ENCODE results near the gene GFRA1.

GRCh38 chr10:116115036-116115641 is 157.9 kb downstream of the GFRA1 start:
- TF ChIP-seq, protein P1, sequence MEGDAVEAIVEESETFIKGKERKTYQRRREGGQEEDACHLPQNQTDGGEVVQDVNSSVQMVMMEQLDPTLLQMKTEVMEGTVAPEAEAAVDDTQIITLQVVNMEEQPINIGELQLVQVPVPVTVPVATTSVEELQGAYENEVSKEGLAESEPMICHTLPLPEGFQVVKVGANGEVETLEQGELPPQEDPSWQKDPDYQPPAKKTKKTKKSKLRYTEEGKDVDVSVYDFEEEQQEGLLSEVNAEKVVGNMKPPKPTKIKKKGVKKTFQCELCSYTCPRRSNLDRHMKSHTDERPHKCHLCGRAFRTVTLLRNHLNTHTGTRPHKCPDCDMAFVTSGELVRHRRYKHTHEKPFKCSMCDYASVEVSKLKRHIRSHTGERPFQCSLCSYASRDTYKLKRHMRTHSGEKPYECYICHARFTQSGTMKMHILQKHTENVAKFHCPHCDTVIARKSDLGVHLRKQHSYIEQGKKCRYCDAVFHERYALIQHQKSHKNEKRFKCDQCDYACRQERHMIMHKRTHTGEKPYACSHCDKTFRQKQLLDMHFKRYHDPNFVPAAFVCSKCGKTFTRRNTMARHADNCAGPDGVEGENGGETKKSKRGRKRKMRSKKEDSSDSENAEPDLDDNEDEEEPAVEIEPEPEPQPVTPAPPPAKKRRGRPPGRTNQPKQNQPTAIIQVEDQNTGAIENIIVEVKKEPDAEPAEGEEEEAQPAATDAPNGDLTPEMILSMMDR (IDR thresholded peaks at IDR 0.05): no peak
- TF ChIP-seq POLR2A (IDR thresholded peaks at IDR 0.05): no peak
- no peak for TF ChIP-seq POLR2AphosphoS5 (IDR thresholded peaks at IDR 0.05)
- TF ChIP-seq EP300 (IDR thresholded peaks at IDR 0.05): no peak
